B cell (primary cell): ENCODE data around the gene FAM13C. TPM values are rescaled to one million over a fixed set of nuclear protein-coding genes. Genes with fewer than 3 reads are reported as not detected.

Source experiments
- ATAC-seq: fragments of 200-7000 bp; cut with Tn5 transposase; one replicate; pipeline ENCODE4 v1.10.0; 2021; ENCODE audit warnings: low read depth, mild to moderate bottlenecking, moderate number of reproducible peaks, moderate library complexity
- CTCF ChIA-PET: fragments of 350-600 bp; sonication (Branson Sonifier 250); formaldehyde crosslinking; loops from one replicate; lab custom pipeline; 2021; ENCODE audit warnings: antibody characterized with exemption, inconsistent platforms; lab: Charles Lee
- POLR2A ChIA-PET: fragments of 350-600 bp; sonication (Branson Sonifier 250); formaldehyde crosslinking; loops from one replicate; lab custom pipeline; 2021; ENCODE audit warnings: antibody characterized with exemption; lab: Charles Lee
- DNase-seq: peaks from one replicate; pipeline ENCODE4 v3.0.0; 2013
- H2AFZ ChIP-seq: 2 replicates; pipeline ENCODE4 v1.6.1; 2012; ENCODE audit warnings: mild to moderate bottlenecking, low read depth, low read length; ENCODE audit not compliant: insufficient read depth, poor library complexity, severe bottlenecking
- H3K27ac ChIP-seq, 2 donors: 1 replicate in 1 of 2; 2 replicates in 1 of 2; pipeline ENCODE4 v1.5.1; 2012 to 2013; ENCODE audit warnings: low read length in 2 of 2, mild to moderate bottlenecking in 2 of 2, moderate library complexity in 1 of 2
- H3K27me3 ChIP-seq, 4 experiments: fragments of 200-600 bp in 1 of 4; sonication (generic) in 1 of 4; replicated peaks in 1 of 4; 1 replicate in 2 of 4; 2 replicates in 2 of 4; pipeline versions ENCODE4 v1.6.1 to v1.7.0; 2013 to 2016; ENCODE audit warnings: low read length in 3 of 4, mild to moderate bottlenecking in 2 of 4, mixed read lengths in 1 of 4, moderate library complexity in 1 of 4; ENCODE audit not compliant: insufficient read depth in 4 of 4, control insufficient read depth in 3 of 4; ENCODE audit errors: control extremely low read depth in 1 of 4
- H3K36me3 ChIP-seq, 2 experiments: replicated peaks in 1 of 2; 1 replicate in 1 of 2; 2 replicates in 1 of 2; pipeline versions ENCODE4 v1.6.1 to v1.7.1; 2013; ENCODE audit warnings: low read length in 1 of 2; ENCODE audit not compliant: insufficient read depth in 2 of 2, control insufficient read depth in 1 of 2; ENCODE audit errors: control extremely low read depth in 1 of 2, extremely low read depth in 1 of 2
- H3K4me1 ChIP-seq, 2 donors: fragments of 200-600 bp in 1 of 2; sonication (generic) in 1 of 2; 1 replicate in 1 of 2; 2 replicates in 1 of 2; pipeline versions ENCODE4 v1.5.1 to v1.6.1; 2013 to 2017; ENCODE audit warnings: low read length in 2 of 2; ENCODE audit not compliant: control insufficient read depth in 2 of 2, insufficient read depth in 2 of 2
- H3K4me2 ChIP-seq: replicated peaks from 2 replicates; pipeline ENCODE3; 2012; ENCODE audit warnings: mild to moderate bottlenecking, low read depth, low read length; ENCODE audit not compliant: poor library complexity, severe bottlenecking
- H3K4me3 ChIP-seq, 5 experiments: fragments of 200-600 bp in 1 of 5; sonication (generic) in 1 of 5; 1 replicate in 3 of 5; 2 replicates in 2 of 5; pipeline versions ENCODE4 v1.5.1 to v1.7.0; 2011 to 2016; ENCODE audit warnings: low read length in 4 of 5, mild to moderate bottlenecking in 4 of 5, low read depth in 2 of 5, control low read depth in 1 of 5, moderate library complexity in 1 of 5; ENCODE audit not compliant: insufficient read depth in 1 of 5; ENCODE audit errors: control extremely low read depth in 1 of 5, extremely low read depth in 1 of 5
- H3K79me2 ChIP-seq: fragments of 200-600 bp; sonication (generic); one replicate; pipeline ENCODE4 v1.6.0; 2016; ENCODE audit warnings: low read length; ENCODE audit not compliant: control insufficient read depth, insufficient read depth
- H3K9ac ChIP-seq: fragments of 200-600 bp; sonication (generic); 2 replicates; pipeline ENCODE4 v1.6.1; 2017; ENCODE audit warnings: mild to moderate bottlenecking, low read length, moderate library complexity
- H3K9me3 ChIP-seq, 3 donors: one replicate each; pipeline versions ENCODE4 v1.6.1 to v1.7.1; 2013; ENCODE audit warnings: low read length in 2 of 3; ENCODE audit not compliant: control insufficient read depth in 2 of 3, insufficient read depth in 1 of 3; ENCODE audit errors: control extremely low read depth in 1 of 3
- H4K20me1 ChIP-seq: 2 replicates; pipeline ENCODE4 v1.6.0; 2012; ENCODE audit warnings: mild to moderate bottlenecking, low read length; ENCODE audit not compliant: insufficient read depth, control insufficient read depth, poor library complexity, severe bottlenecking
- H3K27ac Mint-ChIP-seq: one replicate; pipeline ENCODE4 v1.8.0; 2021; ENCODE audit warnings: mixed read lengths
- H3K27me3 Mint-ChIP-seq: one replicate; pipeline ENCODE4 v1.8.0; 2021; ENCODE audit warnings: mixed read lengths
- H3K4me1 Mint-ChIP-seq: one replicate; pipeline ENCODE4 v1.8.0; 2021; ENCODE audit warnings: mixed read lengths
- H3K4me3 Mint-ChIP-seq: one replicate; pipeline ENCODE4 v1.8.0; 2021; ENCODE audit warnings: mixed read lengths
- H3K9me3 Mint-ChIP-seq: one replicate; pipeline ENCODE4 v1.8.0; 2022; ENCODE audit warnings: mixed read lengths; ENCODE audit not compliant: insufficient read depth
- CTCF ChIP-seq: fragments of 200-600 bp; IDR thresholded peaks from one replicate; pipeline ENCODE4 v1.8.0; 2022; ENCODE audit warnings: antibody characterized with exemption, mild to moderate bottlenecking
- EZH2 ChIP-seq: IDR thresholded peaks from 2 replicates; pipeline ENCODE4 v1.6.1; 2012; ENCODE audit warnings: borderline replicate concordance, low read depth, mild to moderate bottlenecking, moderate library complexity, low read length; ENCODE audit not compliant: insufficient read depth, poor library complexity, severe bottlenecking
- WGBS: methylation state at CpG from one replicate; pipeline ENCODE4 v1.1.5; 2013; ENCODE audit warnings: missing lambda C conversion rate; ENCODE audit not compliant: insufficient coverage; 5-methylcytosine and 5-hydroxymethylcytosine counted together
- intact Hi-C: fragments of 100-400 bp; cut with micrococcal nuclease; formaldehyde crosslinking; loops from one replicate; pipeline ENCODE4 v1.10.0; 2022
- polyA plus RNA-seq: library from polyadenylated mRNA; depleted of rRNA; stranded (reverse); fragments of >200 nt; gene quantifications from 2 replicates; pipeline ENCODE4 v1.2.3, GENCODE V29; 2012
- total RNA-seq, 2 donors: library from RNA; stranded (reverse); fragments of 120-200 nt in 1 of 2; gene quantifications; 1 replicate in 1 of 2; 2 replicates in 1 of 2; pipeline versions ENCODE4 v1.2.3 to v1.2.4, GENCODE V29; 2013 to 2022

Gene FAM13C
- total and polyA plus RNA-seq, 2 donors (not counting 1 experiment from before 2014, with no cell fraction given): not detected

GRCh38 chr10:59271160-59271559 lies 91.2 kb downstream of the FAM13C start:
- 80% methylated on average over 2 of the region's 4 CpGs for WGBS
- H3K4me3 ChIP-seq: no peak overlapping the region
- Mint-ChIP-seq H3K27me3 (peaks cover 4% of the 10 kb centered on the region), H3K9me3 (no peaks in the 10 kb centered on the region), H3K27ac (no peak overlapping the region), H3K4me3 (no peak overlapping the region), H3K4me1 (no peaks in the 10 kb centered on the region)
- ATAC-seq (no peak), DNase-seq (no peak)
- H3K79me2 ChIP-seq: no peaks in the 10 kb centered on the region
- POLR2A ChIA-PET: no interaction called here
- H3K9me3 ChIP-seq: no peaks in the 10 kb centered on the region
- no peaks in the 10 kb centered on the region for H3K36me3 ChIP-seq
- no peak overlapping the region for H3K4me2 ChIP-seq
- H3K9ac ChIP-seq: no peak overlapping the region
- no peaks in the 10 kb centered on the region for H3K27me3 ChIP-seq
- CTCF ChIA-PET: no interaction called here
- H3K27ac ChIP-seq: no peak overlapping the region
- no peaks in the 10 kb centered on the region for H3K4me1 ChIP-seq
- H2AFZ ChIP-seq: no peak overlapping the region
- TF ChIP-seq EZH2 (no peak), CTCF (no peak)
- no peaks in the 10 kb centered on the region for H4K20me1 ChIP-seq
- intact Hi-C loops: no loop called here

- Mint-ChIP-seq H3K4me1 (no peaks in the 10 kb centered on the region), H3K4me3 (no peak overlapping the region), H3K27me3 (peaks cover 4% of the 10 kb centered on the region), H3K27ac (no peak overlapping the region), H3K9me3 (no peaks in the 10 kb centered on the region)
- intact Hi-C loops: no loop called here
- no peak for DNase-seq
- Histone ChIP-seq H3K4me2 (no peak overlapping the region), H3K9me3 (no peaks in the 10 kb centered on the region), H3K36me3 (no peaks in the 10 kb centered on the region), H3K27ac (no peak overlapping the region), H3K4me1 (no peaks in the 10 kb centered on the region), H3K79me2 (no peaks in the 10 kb centered on the region), H3K9ac (no peak overlapping the region), H3K4me3 (no peak overlapping the region), H4K20me1 (no peaks in the 10 kb centered on the region), H3K27me3 (no peaks in the 10 kb centered on the region), H2AFZ (no peak overlapping the region)
- no peak for ATAC-seq
- ChIA-PET POLR2A (no interaction called here), CTCF (no interaction called here)
- 71% methylated on average over 2 of the region's 3 CpGs for WGBS
- no peak for TF ChIP-seq EZH2
- no peak for TF ChIP-seq CTCF
Observed at GRCh38 chr10:59270492-59270891, 91.9 kb downstream of the FAM13C start.
